Measurements from ENCODE around the gene UBE3A. TPM values are rescaled to one million over a fixed set of nuclear protein-coding genes. Genes with fewer than 3 reads are reported as not detected.

Gene UBE3A
- total RNA-seq, 2 experiments from 2014 or later = 124 to 126 TPM

DNA sequence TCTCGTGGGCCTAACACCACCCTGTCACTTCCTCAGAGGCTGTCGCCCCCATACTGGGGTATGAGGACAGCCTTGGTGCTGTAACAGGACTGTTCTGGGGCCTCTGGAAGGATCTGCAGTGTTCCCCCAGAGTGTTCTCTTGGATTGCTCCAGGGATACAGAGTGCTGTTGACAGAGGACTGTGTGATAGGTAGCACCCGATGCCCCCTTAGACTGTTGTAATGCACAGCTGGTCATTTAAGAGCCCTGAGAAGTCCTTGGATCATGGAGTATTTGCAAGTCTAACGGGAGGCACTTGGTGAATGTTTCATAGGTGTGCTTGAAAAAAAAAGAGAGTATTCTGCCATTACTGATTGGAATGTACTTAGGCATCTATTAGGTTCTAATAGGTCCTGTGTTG, 35.4 kb upstream of the UBE3A start:
- Mint-ChIP-seq H3K36me3 (ENCODE audit: low read depth) (no peaks in the 10 kb centered on the region), H3K9me3 (peaks cover 2% of the 10 kb centered on the region), H3K4me3 (no peak overlapping the region), H3K27me3 (no peaks in the 10 kb centered on the region), H3K27ac (no peak overlapping the region), H3K4me1 (ENCODE audit: low read depth) (no peaks in the 10 kb centered on the region)
- CTCF ChIA-PET = no interaction called here
- H3K4me3 ChIP-seq (ENCODE audit: low read length) = no peak overlapping the region
- TF ChIP-seq CTCF (IDR thresholded peaks at IDR 0.05) = no peak
- ATAC-seq (ENCODE audit: poor library complexity) (no peak), DNase-seq (no peak)
- intact Hi-C loops (cut with DNase I, micrococcal nuclease) = no loop called here
- POLR2A ChIA-PET = no interaction called here
- no peaks in the 10 kb centered on the region for H3K27me3 ChIP-seq (ENCODE audit: control insufficient read depth in 1 of 2, insufficient read depth in 2 of 2, low read length in 2 of 2)
- H3K9me3 ChIP-seq (ENCODE audit: control insufficient read depth in 1 of 2, insufficient read depth in 1 of 2, low read length in 2 of 2) = no peaks in the 10 kb centered on the region
- no peak overlapping the region for H3K27ac ChIP-seq (ENCODE audit: low read depth in 1 of 2, low read length in 2 of 2)
- no peaks in the 10 kb centered on the region for H3K4me1 ChIP-seq (ENCODE audit: insufficient read depth, low read length)
- no peaks in the 10 kb centered on the region for H3K36me3 ChIP-seq (ENCODE audit: insufficient read depth, low read length)

DNA sequence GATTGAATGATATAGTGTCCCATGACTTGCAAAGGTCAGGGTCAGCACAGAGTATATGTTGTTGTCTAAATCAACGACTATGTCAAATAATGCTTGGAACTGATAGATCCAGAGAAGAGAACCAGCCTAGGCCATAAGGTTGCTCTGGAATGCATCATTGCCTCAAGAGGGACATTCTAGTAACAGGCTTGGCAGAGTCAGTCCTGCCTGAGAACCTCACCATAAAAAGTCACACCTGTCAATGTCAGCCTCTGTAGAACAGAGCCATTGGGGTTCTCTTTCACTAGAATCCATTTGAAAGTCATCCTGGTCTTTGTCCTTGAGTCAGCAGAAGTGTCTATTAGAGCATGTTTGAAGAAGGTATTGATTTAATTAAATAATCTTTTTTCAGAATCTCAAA, 31.4 kb upstream of the UBE3A start:
- H3K27ac ChIP-seq (ENCODE audit: low read depth in 1 of 2, low read length in 2 of 2) = no peak overlapping the region
- intact Hi-C loops (cut with DNase I, micrococcal nuclease) = no loop called here
- no peak overlapping the region for H3K4me3 ChIP-seq (ENCODE audit: low read length)
- no peak for DNase-seq
- no peaks in the 10 kb centered on the region for H3K27me3 ChIP-seq (ENCODE audit: control insufficient read depth in 1 of 2, insufficient read depth in 2 of 2, low read length in 2 of 2)
- ChIA-PET POLR2A (no interaction called here), CTCF (no interaction called here)
- TF ChIP-seq CTCF (IDR thresholded peaks at IDR 0.05) = no peak
- peaks cover 0 to 4% of the 10 kb centered on the region in 2 experiments for H3K9me3 ChIP-seq (ENCODE audit: control insufficient read depth in 1 of 2, insufficient read depth in 1 of 2, low read length in 2 of 2)
- Mint-ChIP-seq H3K36me3 (ENCODE audit: low read depth) (no peaks in the 10 kb centered on the region), H3K27me3 (peaks cover 19% of the 10 kb centered on the region), H3K4me1 (ENCODE audit: low read depth) (no peaks in the 10 kb centered on the region), H3K4me3 (no peak overlapping the region), H3K27ac (no peak overlapping the region), H3K9me3 (peaks cover 2% of the 10 kb centered on the region)
- no peak for ATAC-seq (ENCODE audit: poor library complexity)
- no peaks in the 10 kb centered on the region for H3K4me1 ChIP-seq (ENCODE audit: insufficient read depth, low read length)
- no peaks in the 10 kb centered on the region for H3K36me3 ChIP-seq (ENCODE audit: insufficient read depth, low read length)

- no peak for ATAC-seq (ENCODE audit: poor library complexity)
- POLR2A ChIA-PET = interaction anchor here (1.6 kb wide), 1 partner anchor 30 kb away, joined by 3 read pairs; no protein-coding TSS in a partner anchor
- CTCF ChIA-PET = no interaction called here
These were observed 30.6 kb upstream of the UBE3A start for GRCh38 chr15:25469377-25469776.

More at GRCh38 chr15:25469377-25469776, 30.6 kb upstream of the UBE3A start:
- DNase-seq = no peak
- Histone ChIP-seq H3K4me3 (ENCODE audit: low read length) (no peak overlapping the region), H3K27me3 (ENCODE audit: control insufficient read depth in 1 of 2, insufficient read depth in 2 of 2, low read length in 2 of 2) (no peaks in the 10 kb centered on the region), H3K4me1 (ENCODE audit: insufficient read depth, low read length) (no peaks in the 10 kb centered on the region), H3K27ac (ENCODE audit: low read depth in 1 of 2, low read length in 2 of 2) (no peak overlapping the region), H3K36me3 (ENCODE audit: insufficient read depth, low read length) (no peaks in the 10 kb centered on the region), H3K9me3 (ENCODE audit: control insufficient read depth in 1 of 2, insufficient read depth in 1 of 2, low read length in 2 of 2) (peaks cover 0 to 4% of the 10 kb centered on the region in 2 experiments)
- H3K4me1 Mint-ChIP-seq (ENCODE audit: low read depth) = no peaks in the 10 kb centered on the region
- H3K27me3 Mint-ChIP-seq = peaks cover 19% of the 10 kb centered on the region
- no peaks in the 10 kb centered on the region for H3K36me3 Mint-ChIP-seq (ENCODE audit: low read depth)
- intact Hi-C loops (cut with DNase I, micrococcal nuclease) = no loop called here
- no peak for TF ChIP-seq CTCF (IDR thresholded peaks at IDR 0.05)
- H3K9me3 Mint-ChIP-seq = peaks cover 2% of the 10 kb centered on the region
- no peak overlapping the region for H3K27ac Mint-ChIP-seq
- no peak overlapping the region for H3K4me3 Mint-ChIP-seq

Data from CD4-positive, alpha-beta T cell (primary cell).